OCI-LY1 (cell line): ENCODE data around the gene INSRR.

Source experiments
- CTCF ChIP-seq: fragments of 200-600 bp; sonication (generic), shearing (Covaris generic); IDR thresholded peaks from 2 replicates; pipeline ENCODE4 v1.5.1; 2017; ENCODE audit warnings: mild to moderate bottlenecking, antibody characterized with exemption, low read length, moderate library complexity, mixed read lengths
- EZH2 ChIP-seq: fragments of 200-600 bp; sonication (generic), shearing (Covaris generic); IDR thresholded peaks from 2 replicates; pipeline ENCODE4 v1.8.0; 2017; ENCODE audit warnings: borderline replicate concordance, mixed run types, mild to moderate bottlenecking, antibody characterized with exemption, low read length, moderate library complexity, mixed read lengths

- TF ChIP-seq CTCF (no peak), EZH2 (no peak)
Observed at GRCh38 chr1:156887734-156888133, 28.8 kb upstream of the INSRR start.
